Endodermal cell (in vitro differentiated cells): ENCODE measurements around the gene SORCS1. TPM values are rescaled to one million over a fixed set of nuclear protein-coding genes. Genes with fewer than 3 reads are reported as not detected.

Experiments used
- DNase-seq: peaks from one replicate; pipeline ENCODE4 v3.0.0-alpha.2; 2017
- H3K27ac ChIP-seq: 2 replicates; pipeline ENCODE4 v1.5.1; 2013; ENCODE audit warnings: mild to moderate bottlenecking, low read depth, low read length, moderate library complexity
- H3K27me3 ChIP-seq: 2 replicates; pipeline ENCODE4 v1.6.1; 2013; ENCODE audit warnings: mild to moderate bottlenecking, low read length, moderate library complexity; ENCODE audit not compliant: insufficient read depth, control insufficient read depth, poor library complexity, severe bottlenecking
- H3K36me3 ChIP-seq: 2 replicates; pipeline ENCODE4 v1.7.0; 2013; ENCODE audit warnings: mild to moderate bottlenecking, low read length, moderate library complexity; ENCODE audit not compliant: control insufficient read depth, insufficient read depth
- H3K4me1 ChIP-seq: one replicate; pipeline ENCODE4 v1.7.0; 2013; ENCODE audit warnings: low read length; ENCODE audit not compliant: control insufficient read depth, insufficient read depth
- H3K4me3 ChIP-seq: 2 replicates; pipeline ENCODE4 v1.5.1; 2013; ENCODE audit warnings: mild to moderate bottlenecking, low read length, moderate library complexity
- H3K9ac ChIP-seq: 2 replicates; pipeline ENCODE4 v1.6.1; 2013; ENCODE audit warnings: mild to moderate bottlenecking, low read length, moderate library complexity; ENCODE audit not compliant: poor library complexity, severe bottlenecking; ENCODE audit errors: extremely low read depth
- H3K9me3 ChIP-seq: 2 replicates; pipeline ENCODE4 v1.6.1; 2013; ENCODE audit warnings: mild to moderate bottlenecking, low read length, moderate library complexity; ENCODE audit not compliant: control insufficient read depth
- H3K27ac Mint-ChIP-seq: 2 replicates; pipeline ENCODE4 v1.8.0; 2020; ENCODE audit warnings: mixed read lengths
- H3K27me3 Mint-ChIP-seq: 2 replicates; pipeline ENCODE4 v1.8.0; 2021; ENCODE audit warnings: mild to moderate bottlenecking, mixed read lengths; ENCODE audit not compliant: insufficient read depth
- H3K36me3 Mint-ChIP-seq: 2 replicates; pipeline ENCODE4 v1.8.0; 2020; ENCODE audit warnings: low read depth, mixed read lengths
- H3K4me1 Mint-ChIP-seq: 2 replicates; pipeline ENCODE4 v1.8.0; 2020; ENCODE audit warnings: mixed read lengths
- H3K4me3 Mint-ChIP-seq: 2 replicates; pipeline ENCODE4 v1.8.0; 2020; ENCODE audit warnings: mild to moderate bottlenecking, moderate library complexity, mixed read lengths
- H3K9me3 Mint-ChIP-seq: 2 replicates; pipeline ENCODE4 v1.8.0; 2020; ENCODE audit warnings: mild to moderate bottlenecking, mixed read lengths
- CTCF ChIP-seq: fragments of 200-600 bp; sonication (generic); conservative IDR thresholded peaks from 2 replicates; pipeline ENCODE4 v1.5.0; 2021; ENCODE audit warnings: antibody characterized with exemption, mild to moderate bottlenecking
- WGBS, 2 experiments: methylation state at CpG; one replicate each; pipeline versions ENCODE4 v1.1.5 to v1.1.7; 2013; ENCODE audit warnings: missing lambda C conversion rate in 2 of 2, mixed read lengths in 1 of 2; ENCODE audit not compliant: insufficient coverage in 1 of 2, insufficient read length in 1 of 2; 5-methylcytosine and 5-hydroxymethylcytosine counted together
- total RNA-seq, 2 donors: library from RNA; stranded (reverse); fragmentation: NEBNext Ultra II Directional in 1 of 2; extraction: Animal tissue kit (Norgen Biotek cat#: 25700) in 1 of 2; gene quantifications; 2 replicates in 1 of 2; 3 replicates in 1 of 2; pipeline ENCODE4 v1.2.1, GENCODE V29; 2021

SORCS1 gene
- total RNA-seq, 2 donors from 2014 or later, result 57.4 to 79.6 TPM

- Mint-ChIP-seq H3K4me3 (no peak overlapping the region), H3K36me3 (peaks cover 22% of the 10 kb centered on the region), H3K27ac (no peak overlapping the region), H3K4me1 (peaks cover 11% of the 10 kb centered on the region), H3K27me3 (no peaks in the 10 kb centered on the region), H3K9me3 (peaks cover 3% of the 10 kb centered on the region)
- H3K27ac ChIP-seq, result no peak overlapping the region
- no peak for TF ChIP-seq CTCF
- H3K9me3 ChIP-seq, result no peaks in the 10 kb centered on the region
- no peak overlapping the region for H3K4me3 ChIP-seq
- DNase-seq, result no peak
- peaks cover 5% of the 10 kb centered on the region for H3K4me1 ChIP-seq
- H3K9ac ChIP-seq, result no peak overlapping the region
- H3K36me3 ChIP-seq, result peaks cover 23% of the 10 kb centered on the region
- H3K27me3 ChIP-seq, result no peaks in the 10 kb centered on the region
- WGBS, 2 experiments, result 97% methylated on average over 2 of the region's 3 CpGs; no CpG with 5 or more reads in 1 of the 2 experiments
Observed at GRCh38 chr10:106959521-106959920, 205.0 kb downstream of the SORCS1 start.

GRCh38 chr10:106958589-106959361, 205.7 kb downstream of the SORCS1 start:
- 88 to 92% methylated on average over 8 to 11 of the region's 11 CpGs for WGBS, 2 experiments
- H3K27ac ChIP-seq, result no peak overlapping the region
- peaks cover 3% of the 10 kb centered on the region for H3K9me3 Mint-ChIP-seq
- no peak overlapping the region for H3K4me3 ChIP-seq
- peaks cover 31% of the 10 kb centered on the region for H3K36me3 ChIP-seq
- no peak for DNase-seq
- H3K9ac ChIP-seq, result no peak overlapping the region
- H3K27me3 ChIP-seq, result no peaks in the 10 kb centered on the region
- H3K4me1 Mint-ChIP-seq, result peaks cover 11% of the 10 kb centered on the region
- H3K4me1 ChIP-seq, result peaks cover 5% of the 10 kb centered on the region
- peaks cover 1% of the 10 kb centered on the region for H3K9me3 ChIP-seq
- no peak for TF ChIP-seq CTCF
- H3K36me3 Mint-ChIP-seq, result peaks cover 27% of the 10 kb centered on the region
- no peak overlapping the region for H3K27ac Mint-ChIP-seq
- H3K27me3 Mint-ChIP-seq, result no peaks in the 10 kb centered on the region
- no peak overlapping the region for H3K4me3 Mint-ChIP-seq

- Mint-ChIP-seq H3K27me3 (no peaks in the 10 kb centered on the region), H3K9me3 (peaks cover 3% of the 10 kb centered on the region), H3K4me3 (no peak overlapping the region), H3K36me3 (peaks cover 30% of the 10 kb centered on the region), H3K4me1 (peaks cover 11% of the 10 kb centered on the region), H3K27ac (no peak overlapping the region)
- WGBS, 2 experiments, result 95 to 98% methylated on average over 9 to 12 of the region's 12 CpGs
- Histone ChIP-seq H3K9me3 (peaks cover 9% of the 10 kb centered on the region), H3K9ac (no peak overlapping the region), H3K27ac (no peak overlapping the region), H3K27me3 (no peaks in the 10 kb centered on the region), H3K36me3 (peaks cover 38% of the 10 kb centered on the region), H3K4me1 (peaks cover 5% of the 10 kb centered on the region), H3K4me3 (no peak overlapping the region)
- no peak for DNase-seq
- no peak for TF ChIP-seq CTCF
Observed at GRCh38 chr10:106957823-106958588, 206.5 kb downstream of the SORCS1 start.
